HG02763 (cell line): Measurements from ENCODE around the gene IFNA5.
A peak's percentile ranks its signal among the peaks of the same experiment; 100 is the strongest.

Experiments
- ATAC-seq: cut with Tn5 transposase; IDR thresholded peaks from one replicate; pipeline ENCODE4 v1.9.1; 2021; ENCODE audit warnings: mild to moderate bottlenecking, moderate library complexity; ENCODE audit not compliant: unreplicated experiment

Gene IFNA5

GRCh38 chr9:21305213-21305612 is at the start of gene IFNA5:
Gene IFNA5 (minus strand): TSS chr9:21305313. CDS start chr9:21305256, 57 bp downstream.
- ATAC-seq = no peak

GRCh38 chr9:21350787-21351186 is 45.7 kb upstream of the IFNA5 start, which contains the start of gene IFNA6:
Gene IFNA6 (minus strand): TSS chr9:21350887. CDS start chr9:21350887, 0 bp downstream.
- no peak for ATAC-seq

- no peak for ATAC-seq
Observed at GRCh38 chr9:21348430-21348970, 43.4 kb upstream of the IFNA5 start.

DNA sequence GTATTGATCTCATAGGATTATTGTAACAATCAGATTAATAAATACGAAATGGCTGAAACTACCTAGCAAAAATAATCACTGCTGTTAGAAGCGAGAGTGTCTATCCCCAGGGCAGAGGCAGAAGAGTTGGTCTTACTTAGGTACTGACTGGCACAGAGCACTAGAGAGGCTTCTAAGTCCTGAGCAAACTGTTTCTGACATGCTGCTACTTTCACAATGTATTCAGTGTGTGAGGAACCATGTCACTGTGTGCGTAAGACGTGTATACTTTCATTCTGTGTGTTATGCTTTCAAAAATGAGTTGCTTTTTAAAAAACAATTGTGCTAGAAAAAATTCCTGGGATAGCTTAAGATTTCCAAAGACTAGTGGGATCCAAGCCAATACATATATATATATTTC is 35.6 kb upstream of the IFNA5 start:
- ATAC-seq = no peak

DNA sequence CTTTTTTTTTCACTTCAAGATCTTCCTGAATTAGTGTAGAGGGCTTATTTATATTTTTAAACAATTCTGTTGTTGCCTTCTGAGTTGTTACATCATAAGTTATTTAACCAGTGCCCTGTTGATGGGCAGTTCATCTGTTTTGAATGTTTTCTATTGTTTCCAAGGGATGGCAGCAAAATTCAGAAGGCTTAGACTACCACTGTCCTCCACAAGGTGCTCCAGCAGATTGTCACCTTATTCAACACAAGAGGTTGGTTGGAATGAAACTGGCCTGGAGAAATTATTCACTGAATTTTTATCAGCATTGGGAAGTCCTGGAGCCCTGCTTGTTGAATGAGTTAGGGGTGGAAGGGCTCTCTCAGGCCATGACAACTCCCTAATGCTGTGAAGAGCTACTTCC is 31.3 kb upstream of the IFNA5 start:
- ATAC-seq = no peak

GRCh38 chr9:21334701-21335632 is 29.9 kb upstream of the IFNA5 start, which contains the start of gene KLHL9:
Gene KLHL9 (minus strand): TSS chr9:21335404. CDS start chr9:21334859, 545 bp downstream.
- peak; percentile 92 for ATAC-seq

DNA sequence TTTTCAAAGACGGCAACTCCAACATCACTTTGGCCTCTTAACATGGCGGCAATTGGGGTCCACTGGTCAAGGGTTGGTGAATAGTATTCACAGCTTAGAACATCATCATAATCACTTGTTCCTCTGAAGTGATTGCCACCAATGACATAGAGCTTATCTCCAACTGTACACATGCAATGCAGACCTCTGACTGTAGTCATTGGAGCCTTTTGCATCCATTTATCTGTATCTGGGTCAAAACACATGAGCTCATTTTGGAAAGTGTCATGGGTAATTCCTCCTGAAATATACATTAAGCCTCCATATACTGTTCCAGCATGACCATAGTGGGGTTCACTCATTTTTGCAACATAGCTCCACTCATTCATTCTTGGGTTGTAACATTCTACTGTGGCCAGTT is 28.1 kb upstream of the IFNA5 start:
- no peak for ATAC-seq

DNA sequence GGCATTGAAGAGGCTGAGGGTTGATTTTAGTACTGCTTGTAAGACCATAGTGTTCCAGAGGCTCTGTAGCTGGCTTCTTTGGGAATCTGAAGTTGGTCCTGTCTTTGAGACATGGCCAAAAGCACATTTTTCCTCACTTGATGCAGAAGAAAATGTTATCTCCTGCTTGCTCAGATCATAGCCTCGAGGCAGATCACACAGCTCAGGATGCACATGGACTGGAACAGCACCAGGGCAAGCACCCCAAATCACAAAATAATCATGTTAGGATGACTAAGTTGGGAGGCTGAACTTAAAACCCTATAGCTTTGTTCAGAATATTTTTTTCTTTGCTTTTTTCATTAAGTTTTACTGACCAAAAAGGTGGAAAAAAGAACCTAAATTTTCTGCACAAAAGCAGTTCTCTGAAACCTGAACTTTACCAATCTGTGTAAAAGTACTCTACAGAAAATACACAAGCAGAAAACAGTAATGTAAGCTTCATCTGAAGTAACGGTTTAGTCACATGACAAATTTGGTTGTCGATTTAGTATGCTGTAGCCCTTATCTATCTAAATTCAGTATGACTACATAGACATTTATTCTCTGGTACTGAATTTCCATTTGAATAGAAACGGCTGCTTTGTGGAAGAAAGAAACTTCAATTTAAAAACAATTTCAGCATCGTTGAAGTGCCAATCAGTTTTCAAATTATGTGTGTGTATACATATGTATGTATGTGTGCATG is 26.7 kb upstream of the IFNA5 start:
- no peak for ATAC-seq

DNA sequence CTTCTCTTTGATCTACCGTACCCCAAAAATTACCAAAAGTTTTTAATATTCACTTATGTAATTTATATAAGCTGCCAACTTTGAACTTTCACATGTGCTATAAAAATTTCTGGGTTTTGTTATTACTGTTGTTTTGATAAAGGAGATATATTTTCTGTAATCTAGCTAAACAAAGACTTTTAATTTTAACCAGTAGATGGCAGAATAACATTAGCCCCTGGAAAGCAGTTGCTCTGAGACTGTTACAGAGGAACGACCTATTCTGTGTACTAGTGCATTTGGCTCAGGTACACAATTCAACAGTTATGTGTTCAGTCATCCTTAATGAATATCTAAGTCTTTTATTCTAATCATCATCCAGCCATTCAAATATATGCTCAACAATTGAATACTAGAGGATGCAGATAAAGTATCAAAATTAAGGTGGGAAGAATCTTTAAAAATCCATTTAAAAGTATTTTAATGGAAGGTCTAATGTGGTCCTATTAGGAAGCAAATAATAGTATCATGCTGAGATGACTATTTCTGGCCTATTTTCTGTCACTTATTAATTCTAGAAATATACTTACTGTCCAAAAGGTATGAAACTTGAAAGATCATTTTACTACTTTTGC is 21.5 kb upstream of the IFNA5 start:
- ATAC-seq = peak; percentile 80

- no peak for ATAC-seq
Observed at GRCh38 chr9:21324047-21324446, 18.9 kb upstream of the IFNA5 start.

DNA sequence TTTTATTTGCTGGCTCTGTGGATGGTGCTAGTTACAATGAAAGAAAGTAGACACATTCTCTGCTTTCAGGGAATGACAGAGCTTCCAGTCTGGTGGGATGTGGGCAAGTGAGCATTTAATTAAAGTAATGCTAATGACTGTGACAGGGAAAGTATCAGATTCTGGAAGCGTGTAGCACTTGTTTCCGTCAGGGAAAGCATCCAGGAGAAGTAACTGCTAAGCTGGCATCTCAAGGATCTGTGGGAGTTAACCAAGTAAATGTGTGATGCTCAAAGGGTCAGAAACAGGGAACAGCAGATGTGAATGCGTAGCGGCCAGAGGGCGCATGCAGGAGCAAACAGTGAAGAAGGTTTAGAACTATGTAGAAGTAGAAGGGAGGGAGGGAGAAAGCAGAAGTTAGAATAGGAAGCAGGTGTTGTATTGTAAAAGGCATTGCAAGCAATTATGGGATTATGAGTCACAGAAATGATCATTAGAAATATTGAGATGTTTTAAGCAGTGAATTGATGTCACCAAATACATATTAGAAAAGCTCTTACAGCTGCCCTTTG is 17.9 kb upstream of the IFNA5 start:
- no peak for ATAC-seq

GRCh38 chr9:21320465-21320864 is 15.4 kb upstream of the IFNA5 start:
- no peak for ATAC-seq

DNA sequence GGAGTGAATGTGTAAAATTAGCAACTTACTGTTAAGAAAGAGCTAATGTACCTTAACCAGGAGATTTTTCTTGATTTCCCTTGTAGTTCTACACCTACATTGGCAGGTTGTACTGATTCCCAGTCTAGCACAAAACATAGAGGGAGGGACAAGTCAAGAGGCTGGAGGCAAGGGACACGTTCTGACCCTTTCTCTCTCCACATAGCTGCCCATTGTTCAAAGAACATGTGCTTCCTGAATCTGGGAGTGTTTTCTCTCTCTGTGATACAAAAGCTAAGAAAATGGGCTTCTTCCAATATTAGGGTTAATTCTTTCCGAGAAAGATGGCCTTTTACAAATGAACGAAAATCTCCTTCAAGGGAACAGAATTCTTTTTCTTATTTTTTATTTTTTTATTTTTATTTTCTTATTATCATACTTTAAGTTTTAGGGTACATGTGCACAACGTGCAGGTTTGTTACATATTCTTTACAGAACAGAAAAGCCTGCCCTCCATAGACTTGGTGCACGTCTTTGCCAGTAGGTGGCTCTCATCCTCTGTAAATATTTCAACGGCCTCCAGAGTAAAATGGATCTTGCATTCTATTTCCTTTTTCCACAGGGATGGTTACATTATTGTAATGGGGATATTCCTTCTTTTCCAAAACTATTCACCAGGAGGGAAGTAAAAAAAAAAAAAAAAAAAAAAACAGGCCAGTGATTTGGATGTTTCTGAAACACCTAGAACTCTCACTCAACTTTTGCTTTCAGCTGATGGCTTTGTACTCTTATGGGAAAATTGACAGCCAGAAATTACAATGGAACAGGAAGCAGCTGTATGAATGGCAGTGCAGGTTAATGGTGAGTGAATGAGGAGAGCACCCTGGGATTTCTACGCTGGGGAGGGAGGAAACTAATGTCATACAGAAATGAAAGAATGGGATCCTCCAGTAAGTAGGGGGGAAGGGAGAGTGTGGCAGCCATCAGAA is 13.1 kb upstream of the IFNA5 start:
- ATAC-seq = peak; percentile 74

DNA sequence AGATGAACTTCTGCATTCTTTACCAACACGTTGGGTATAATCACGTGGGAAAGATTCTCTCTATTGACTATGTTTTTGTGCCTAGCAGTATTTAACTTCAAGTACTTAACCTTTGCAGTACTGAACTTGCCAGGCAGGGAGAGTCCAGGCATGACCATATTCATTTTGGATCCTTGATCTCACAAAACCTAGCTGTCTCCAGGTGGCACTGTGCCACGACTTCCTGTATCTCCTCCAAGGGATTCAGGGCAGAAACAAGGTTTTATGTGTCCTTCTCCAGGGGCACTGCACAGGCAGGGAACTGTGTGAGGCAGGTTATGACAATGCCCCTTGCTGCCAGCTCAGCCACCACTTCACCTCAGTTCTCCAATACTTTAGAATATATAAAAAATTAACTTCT is 11.7 kb upstream of the IFNA5 start:
- ATAC-seq = no peak

- ATAC-seq = no peak
Observed at GRCh38 chr9:21316032-21316842, 11.1 kb upstream of the IFNA5 start.

DNA sequence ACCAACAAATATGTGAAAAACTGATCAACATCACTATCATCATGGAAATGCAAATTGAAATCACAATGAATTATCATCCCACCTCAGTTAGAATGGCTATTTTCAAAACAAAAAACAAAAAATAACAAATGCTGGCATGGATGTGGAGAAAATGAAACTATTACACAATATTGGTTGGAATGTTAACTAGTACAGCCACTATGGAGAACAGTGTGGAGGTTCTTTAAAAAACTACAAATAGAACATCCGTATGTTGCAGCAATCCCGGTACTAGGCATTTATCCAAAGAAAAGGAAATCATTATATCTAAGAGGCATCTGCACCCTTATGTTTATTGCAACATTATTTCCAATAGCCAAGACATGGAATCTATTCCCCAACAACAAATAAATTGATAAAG is 9.0 kb upstream of the IFNA5 start:
- ATAC-seq = no peak

DNA sequence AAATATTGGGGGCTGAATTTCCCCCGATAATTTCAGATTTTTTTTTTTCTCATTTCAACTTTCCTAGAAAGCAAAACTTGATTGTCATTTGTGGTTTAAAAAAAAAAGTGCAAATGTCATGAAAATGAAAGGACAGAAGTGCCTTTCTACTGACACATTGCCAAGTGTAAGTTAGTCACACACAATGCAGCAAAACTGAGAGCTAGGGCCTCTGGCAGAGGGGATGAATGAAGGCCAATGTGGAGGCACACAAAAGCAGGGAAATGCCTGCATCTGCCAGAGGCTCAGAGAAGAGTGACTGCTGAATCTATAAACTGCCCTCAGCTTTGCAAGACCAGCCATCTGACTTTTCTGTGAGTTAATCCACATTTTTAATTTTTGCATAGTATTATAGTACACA is 6.8 kb upstream of the IFNA5 start:
- ATAC-seq = no peak

DNA sequence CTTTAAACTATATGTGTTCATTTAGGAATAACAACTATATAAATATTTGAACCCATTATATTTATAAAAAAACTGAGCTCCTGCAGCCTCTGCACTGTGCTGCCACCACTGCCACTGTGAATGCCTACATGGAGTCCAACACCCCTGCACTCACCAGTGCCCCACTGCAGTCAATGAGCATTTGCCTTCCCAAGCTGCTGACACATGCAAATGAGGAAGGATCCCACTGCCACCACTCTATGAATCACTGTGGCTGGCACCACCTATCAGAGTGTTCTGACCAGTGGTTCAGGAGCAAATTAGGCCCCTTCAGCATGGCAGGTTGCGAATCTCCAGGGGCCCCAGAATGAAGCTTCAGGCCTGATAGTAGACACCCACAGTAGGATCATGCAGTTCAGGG is 9.1 kb downstream of the IFNA5 start:
- no peak for ATAC-seq
